GM12801 (cell line): ENCODE data around the gene NOVA2.

ENCODE experiments used
- CTCF ChIP-seq: IDR thresholded peaks from one replicate; pipeline ENCODE4 v1.5.1; 2011; ENCODE audit warnings: control low read depth; ENCODE audit not compliant: insufficient read length; ENCODE audit errors: extremely low read depth

Gene NOVA2

GRCh38 chr19:45939792-45940514, 33.7 kb downstream of the NOVA2 start:
- no peak for TF ChIP-seq CTCF

GRCh38 chr19:45938733-45939319, 34.8 kb downstream of the NOVA2 start:
- TF ChIP-seq CTCF = no peak

- TF ChIP-seq CTCF = no peak
These were observed 38.4 kb downstream of the NOVA2 start for GRCh38 chr19:45935267-45935666.

GRCh38 chr19:45934551-45935230, 39.0 kb downstream of the NOVA2 start:
- TF ChIP-seq CTCF = no peak

GRCh38 chr19:45933759-45934158, 39.9 kb downstream of the NOVA2 start:
- no peak for TF ChIP-seq CTCF

GRCh38 chr19:45931055-45931454, 42.6 kb downstream of the NOVA2 start:
- TF ChIP-seq CTCF = no peak

GRCh38 chr19:45929247-45929646, 44.4 kb downstream of the NOVA2 start:
- no peak for TF ChIP-seq CTCF
